GM18520 (cell line): Measurements from ENCODE around the gene PNP.

Experiments
- ATAC-seq: cut with Tn5 transposase; IDR thresholded peaks from one replicate; pipeline ENCODE4 v1.9.1; 2021; ENCODE audit not compliant: unreplicated experiment

The PNP gene

GRCh38 chr14:20454516-20455354, 14.5 kb upstream of the PNP start, which contains the start of the genes APEX1 and OSGEP:
Gene APEX1, plus strand, starts transcription at chr14:20455226. Its CDS starts 420 bp downstream, at chr14:20455646.
Gene OSGEP, minus strand, starts transcription at chr14:20454812. Its CDS starts 129 bp downstream, at chr14:20454683.
- ATAC-seq: peak; percentile 73

- peak; percentile 21 for ATAC-seq
Observed at GRCh38 chr14:20455355-20456300, 13.6 kb upstream of the PNP start.

DNA sequence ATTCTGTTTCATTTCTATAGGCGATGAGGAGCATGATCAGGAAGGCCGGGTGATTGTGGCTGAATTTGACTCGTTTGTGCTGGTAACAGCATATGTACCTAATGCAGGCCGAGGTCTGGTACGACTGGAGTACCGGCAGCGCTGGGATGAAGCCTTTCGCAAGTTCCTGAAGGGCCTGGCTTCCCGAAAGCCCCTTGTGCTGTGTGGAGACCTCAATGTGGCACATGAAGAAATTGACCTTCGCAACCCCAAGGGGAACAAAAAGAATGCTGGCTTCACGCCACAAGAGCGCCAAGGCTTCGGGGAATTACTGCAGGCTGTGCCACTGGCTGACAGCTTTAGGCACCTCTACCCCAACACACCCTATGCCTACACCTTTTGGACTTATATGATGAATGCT, 12.2 kb upstream of the PNP start:
- no peak for ATAC-seq

DNA sequence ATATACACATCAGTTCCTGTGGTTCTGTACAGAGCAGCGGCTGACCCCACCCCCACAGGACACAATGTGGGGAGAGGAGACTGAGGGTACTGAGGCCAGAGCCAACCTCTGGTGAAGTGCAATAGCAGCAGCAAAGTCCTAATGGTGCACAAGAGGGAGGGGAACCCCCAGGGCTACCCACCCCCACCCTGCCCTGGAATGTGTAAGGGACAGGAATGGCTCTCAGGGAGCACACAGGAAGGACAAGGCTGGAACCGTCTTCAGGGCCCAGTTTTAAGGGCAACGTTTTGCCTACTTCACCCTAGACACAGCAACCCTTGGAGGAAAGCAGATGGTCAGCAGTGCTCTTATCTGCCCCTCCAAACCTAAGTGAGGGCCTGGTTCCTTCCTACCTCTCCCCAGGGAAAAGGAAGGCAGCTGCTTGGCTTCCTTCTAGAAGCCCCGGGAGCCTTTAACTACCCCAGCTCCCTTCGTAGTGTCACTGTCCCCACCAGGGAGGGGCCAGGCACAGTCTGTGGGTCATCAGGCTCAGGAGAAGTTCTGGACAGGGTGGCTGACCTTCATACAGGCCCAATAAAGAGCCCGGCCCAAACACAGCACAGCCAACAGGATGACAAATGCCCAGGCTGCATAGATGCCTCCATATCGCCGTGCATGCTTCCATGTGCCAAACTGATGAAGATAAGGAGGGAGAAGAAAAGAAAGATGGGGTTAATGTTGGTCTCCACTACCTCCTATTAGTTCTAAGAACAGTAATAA, 11.0 kb upstream of the PNP start:
- ATAC-seq: no peak

DNA sequence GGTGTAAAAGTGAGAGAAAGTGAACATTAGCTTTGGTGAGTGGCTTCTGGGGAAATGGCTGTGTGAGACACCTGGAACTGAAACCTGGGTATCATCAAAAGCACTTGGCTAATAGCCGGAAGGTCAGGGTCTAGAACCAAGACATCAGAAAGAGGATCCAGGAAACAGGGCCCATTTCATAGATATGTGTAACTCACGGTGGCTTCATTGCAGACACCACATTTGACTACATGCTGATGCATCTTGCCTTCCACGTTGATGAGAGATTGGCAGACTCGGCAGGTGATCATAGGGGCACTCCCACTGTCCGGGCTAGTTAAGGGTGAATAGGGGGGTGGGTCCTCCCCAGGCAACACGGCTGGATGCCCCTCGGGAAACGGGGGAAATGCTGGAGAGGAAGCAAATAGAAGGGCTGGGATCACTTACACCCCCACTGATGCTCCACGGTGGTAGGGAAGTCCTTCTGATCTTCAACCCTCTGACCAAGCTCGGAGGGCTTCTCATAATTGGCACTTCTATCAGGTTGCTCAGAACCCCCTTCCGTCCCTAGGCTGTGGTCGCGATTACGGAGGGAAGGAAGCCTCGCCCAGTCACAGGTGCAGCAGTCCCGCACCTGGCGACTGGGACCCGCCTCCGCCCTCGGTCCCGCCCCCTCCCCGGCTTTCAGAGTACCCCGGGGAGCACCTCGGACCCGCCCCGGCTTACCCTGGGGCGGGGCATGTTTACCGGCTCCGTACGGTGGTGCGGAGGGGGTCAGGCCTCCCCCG, 8.6 kb upstream of the PNP start:
- no peak for ATAC-seq

DNA sequence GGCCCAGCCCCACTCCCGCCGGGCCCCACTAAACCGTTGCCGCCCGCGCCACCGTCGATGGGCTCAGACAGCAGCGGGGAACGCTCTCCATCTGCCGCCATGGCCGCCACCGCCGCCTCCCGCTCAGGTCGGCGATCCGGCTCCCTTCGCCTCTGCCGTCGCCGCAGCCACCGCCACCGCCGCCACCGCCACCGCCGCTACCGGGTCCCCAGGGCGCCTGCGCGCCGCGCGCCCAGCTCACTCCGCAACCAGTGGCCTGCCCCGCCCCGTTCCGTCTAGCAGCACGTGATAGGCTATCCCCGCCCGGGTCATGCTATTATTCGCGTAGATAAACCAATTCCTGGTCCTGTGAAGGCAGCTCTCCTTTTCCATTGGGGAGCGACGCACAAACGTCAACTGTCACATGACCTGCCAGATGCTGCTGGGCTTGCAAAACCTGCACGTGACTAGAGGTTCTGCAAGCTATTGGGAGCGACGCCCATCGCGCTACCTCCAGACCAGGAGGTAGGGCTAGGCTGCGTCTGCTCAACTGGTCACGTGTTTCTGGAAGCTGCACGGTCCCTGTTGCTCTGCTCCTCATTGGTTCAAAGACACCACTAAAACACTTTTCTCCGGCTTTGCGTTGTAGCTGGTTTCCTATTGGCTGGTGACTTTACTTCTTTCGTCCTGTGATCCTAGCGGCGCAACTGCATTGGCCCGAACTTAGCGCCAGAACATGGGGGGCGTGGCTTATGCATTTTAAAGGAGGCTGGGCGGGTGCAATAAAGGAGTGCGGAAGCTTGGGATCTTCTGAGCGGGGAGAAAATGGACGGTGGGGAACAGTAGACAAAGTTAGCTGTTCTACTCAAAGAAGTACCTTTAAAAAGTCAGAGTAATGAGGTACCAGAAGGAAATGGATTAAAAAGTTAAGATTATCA, 7.7 kb upstream of the PNP start, which contains the start of gene PIP4P1:
PIP4P1 (minus strand) TSS at position 210 of the 917 bp plus-strand sequence; CDS start at position 101, 109 bp downstream.
- peak; percentile 94 for ATAC-seq

- ATAC-seq: no peak
Observed at GRCh38 chr14:20468764-20469241, 403 bp upstream of the PNP start.

GRCh38 chr14:20469890-20470602, 840 bp downstream of the PNP start:
- peak; percentile 26 for ATAC-seq

DNA sequence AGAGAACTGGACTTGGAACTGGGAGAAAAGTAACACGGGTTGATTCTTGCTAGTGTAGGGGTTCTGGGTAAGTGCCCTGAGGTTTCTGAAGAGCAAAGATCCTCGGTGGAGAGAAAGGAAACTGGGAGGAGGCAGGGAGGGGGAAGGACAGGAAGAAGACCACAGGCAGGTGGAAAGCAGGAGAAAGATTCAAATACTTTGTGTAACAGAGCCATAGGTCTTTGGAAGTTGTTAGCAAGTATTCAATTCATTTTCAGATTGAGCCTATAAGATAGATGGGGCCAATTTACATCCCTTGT, 1.3 kb downstream of the PNP start:
- ATAC-seq: no peak

- ATAC-seq: no peak
Observed at GRCh38 chr14:20472536-20473169, 3.4 kb downstream of the PNP start.

GRCh38 chr14:20476776-20477175, 7.6 kb downstream of the PNP start:
- no peak for ATAC-seq

DNA sequence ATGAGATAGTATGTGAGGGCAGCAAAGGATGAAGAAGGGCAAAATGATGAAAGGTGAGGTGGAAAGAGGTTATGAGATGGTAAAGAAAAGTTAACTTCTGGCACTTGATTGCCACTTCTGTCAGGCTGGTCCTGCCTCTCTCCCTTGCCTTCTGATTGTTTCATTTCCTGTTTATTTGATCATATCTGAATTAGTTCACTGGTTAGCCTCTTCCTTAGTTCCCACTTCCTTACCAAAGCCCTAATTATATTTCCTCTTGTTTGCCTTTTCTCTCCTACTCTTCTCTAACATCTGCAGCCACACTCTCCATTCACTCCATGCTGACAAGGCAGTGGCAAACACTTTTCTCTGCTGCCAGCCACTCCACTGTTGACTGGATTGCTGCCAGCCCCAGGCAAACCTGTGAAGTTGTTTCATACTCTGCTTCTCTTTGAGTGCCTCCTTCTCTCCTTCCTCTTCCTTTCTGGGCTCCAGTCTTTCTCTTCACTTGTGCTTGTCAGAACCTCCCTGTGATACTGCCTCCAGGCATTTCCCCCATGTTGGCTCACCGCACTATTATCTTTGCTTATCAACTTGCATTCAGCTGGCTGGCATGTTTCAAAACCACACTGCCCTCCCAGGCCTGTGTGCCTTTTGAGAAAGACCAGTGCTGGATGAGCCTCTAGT, 8.1 kb downstream of the PNP start:
- ATAC-seq: no peak

GRCh38 chr14:20478894-20479293, 9.7 kb downstream of the PNP start:
- ATAC-seq: no peak

DNA sequence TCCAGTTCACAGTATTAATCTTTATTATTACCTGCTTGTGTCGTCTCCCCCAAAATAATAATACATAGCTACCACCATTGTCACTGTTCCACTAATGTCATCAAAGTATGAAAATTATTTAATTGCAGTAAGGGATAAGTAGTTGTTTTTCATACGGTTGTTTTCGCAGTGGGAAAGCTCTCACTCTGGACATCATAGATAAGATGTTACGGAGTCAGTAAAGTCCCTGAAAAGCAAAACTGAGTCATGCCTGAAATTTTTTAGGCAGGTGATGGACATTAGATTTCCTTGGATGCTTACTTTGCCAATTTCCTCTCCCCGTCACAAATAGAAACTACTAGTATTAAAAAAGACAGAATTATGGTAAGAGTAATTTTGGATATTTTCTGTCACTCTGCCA, 13.2 kb downstream of the PNP start:
- ATAC-seq: no peak

DNA sequence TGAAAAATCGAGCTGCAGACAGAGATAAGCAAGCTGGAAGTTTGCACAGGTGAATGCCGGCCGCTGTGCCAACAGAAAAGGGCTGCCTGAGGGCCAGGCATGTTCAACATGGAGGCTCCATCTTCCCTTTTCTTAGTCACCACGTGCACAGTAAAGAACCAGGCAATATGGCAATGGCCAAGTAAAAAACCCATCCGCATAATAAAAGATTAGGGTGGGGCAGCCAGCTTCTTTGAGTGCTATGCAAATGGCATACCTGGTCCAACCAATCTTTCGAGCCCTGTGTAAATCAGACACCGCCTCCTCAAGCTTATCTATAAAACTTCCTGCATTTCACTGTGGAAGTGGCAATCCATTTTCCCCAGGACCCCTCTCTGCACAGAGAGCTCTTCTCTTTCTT, 16.7 kb downstream of the PNP start:
- no peak for ATAC-seq

DNA sequence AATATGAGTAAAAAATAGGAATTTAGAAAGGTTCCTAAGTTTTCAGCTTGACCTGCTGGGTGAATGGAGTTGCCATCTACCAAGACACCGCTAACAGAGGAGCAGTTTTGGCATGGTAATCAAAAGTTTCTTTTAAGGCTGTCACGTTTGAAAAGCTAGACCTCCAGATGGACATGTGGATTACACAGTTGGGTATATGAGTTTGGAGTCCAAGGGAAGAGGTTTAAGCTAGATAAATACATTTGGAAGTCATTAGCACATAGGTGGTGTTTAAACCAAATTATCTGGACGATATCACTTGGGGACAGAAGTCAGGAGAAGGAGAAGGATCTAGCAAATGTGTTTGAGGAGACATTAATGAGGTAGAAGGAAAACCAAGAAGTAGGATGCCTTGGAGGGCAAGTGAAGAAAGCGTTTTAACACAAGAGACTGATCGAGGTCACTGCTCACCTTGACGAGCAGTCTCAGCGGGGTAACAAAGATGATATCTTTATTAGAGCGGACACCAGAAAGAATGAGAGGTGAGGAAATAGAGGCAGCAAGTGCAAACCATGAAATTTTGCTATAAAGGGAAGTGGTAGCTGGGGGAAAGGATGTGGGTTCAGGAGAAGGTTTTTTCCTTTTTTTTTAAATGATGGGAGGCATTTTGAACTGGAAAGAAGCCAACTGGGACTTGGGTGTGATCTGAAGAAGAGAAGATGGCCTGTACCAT, 17.6 kb downstream of the PNP start:
- no peak for ATAC-seq

DNA sequence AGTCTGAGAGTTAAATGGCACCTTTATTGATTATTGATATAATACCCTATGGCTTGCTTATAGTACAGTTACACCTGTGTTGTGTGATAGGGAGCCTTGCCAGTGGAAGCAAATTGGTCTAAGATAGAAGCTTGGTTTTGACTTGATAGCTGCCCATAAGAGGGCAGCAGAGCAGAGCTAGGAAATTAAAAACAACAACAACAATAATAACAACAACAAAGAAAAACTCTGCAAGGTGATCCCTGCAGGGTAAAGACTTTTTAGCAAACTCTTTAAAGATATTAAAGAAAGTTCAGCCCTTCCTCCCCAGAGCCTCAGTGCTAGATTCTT, 18.2 kb downstream of the PNP start:
- no peak for ATAC-seq
